GM23338 (cell line): ENCODE data around the gene THOC7. TPM values are rescaled to one million over a fixed set of nuclear protein-coding genes. Genes with fewer than 3 reads are reported as not detected.

ENCODE experiments used
- ATAC-seq: fragments of 200-7000 bp; cut with Tn5 transposase; 3 replicates; pipeline ENCODE4 v1.9.1; 2020
- DNase-seq: peaks from one replicate; pipeline ENCODE4 v3.0.0-alpha.2; 2015; ENCODE audit warnings: low spot score
- H2AFZ ChIP-seq: fragments of 200-600 bp; sonication (generic); 2 replicates; pipeline ENCODE4 v1.8.0; 2016; ENCODE audit warnings: antibody characterized with exemption, mild to moderate bottlenecking, moderate library complexity
- H3F3A ChIP-seq: fragments of 200-600 bp; sonication (generic); replicated peaks from 2 replicates; pipeline ENCODE4 v1.8.0; 2017; ENCODE audit warnings: antibody characterized with exemption, mixed run types, low read depth
- H3K27ac ChIP-seq: fragments of 200-600 bp; sonication (generic); 2 replicates; pipeline ENCODE4 v1.6.1; 2016; ENCODE audit warnings: low read depth
- H3K27me3 ChIP-seq: fragments of 200-600 bp; sonication (generic); 2 replicates; pipeline ENCODE4 v1.8.0; 2016; ENCODE audit warnings: mild to moderate bottlenecking, mixed run types, moderate library complexity; ENCODE audit not compliant: insufficient read depth
- H3K36me3 ChIP-seq: fragments of 200-600 bp; sonication (generic); 2 replicates; pipeline ENCODE4 v1.8.0; 2016; ENCODE audit warnings: mild to moderate bottlenecking; ENCODE audit not compliant: insufficient read depth
- H3K4me1 ChIP-seq: fragments of 200-600 bp; sonication (generic); 2 replicates; pipeline ENCODE4 v1.8.0; 2016; ENCODE audit warnings: mild to moderate bottlenecking, moderate library complexity; ENCODE audit not compliant: insufficient read depth
- H3K4me2 ChIP-seq: fragments of 200-600 bp; sonication (generic); 2 replicates; pipeline ENCODE4 v1.7.1; 2017; ENCODE audit warnings: mixed run types
- H3K4me3 ChIP-seq: fragments of 200-600 bp; sonication (generic); 2 replicates; pipeline ENCODE4 v1.6.1; 2016; ENCODE audit warnings: mixed run types
- H3K79me2 ChIP-seq: fragments of 200-600 bp; sonication (generic); replicated peaks from 2 replicates; pipeline ENCODE4 v1.8.0; 2017; ENCODE audit warnings: mild to moderate bottlenecking; ENCODE audit not compliant: insufficient read depth
- H3K9me2 ChIP-seq: fragments of 200-600 bp; sonication (generic); 2 replicates; pipeline ENCODE4 v1.8.0; 2017; ENCODE audit not compliant: insufficient read depth
- H4K20me1 ChIP-seq: fragments of 200-600 bp; sonication (generic); replicated peaks from 2 replicates; pipeline ENCODE4 v1.8.0; 2017; ENCODE audit warnings: mild to moderate bottlenecking; ENCODE audit not compliant: insufficient read depth
- H3K27ac Mint-ChIP-seq: 2 replicates; pipeline ENCODE4 v1.8.0; 2020; ENCODE audit warnings: inconsistent platforms, mild to moderate bottlenecking, moderate library complexity, mixed read lengths
- H3K27me3 Mint-ChIP-seq: 3 replicates; pipeline ENCODE4 v1.8.0; 2022; ENCODE audit warnings: low read depth, mild to moderate bottlenecking, moderate library complexity, mixed read lengths, inconsistent platforms; ENCODE audit not compliant: insufficient read depth, poor library complexity
- H3K36me3 Mint-ChIP-seq: 3 replicates; pipeline ENCODE4 v1.8.0; 2021; ENCODE audit warnings: low read depth, mild to moderate bottlenecking, inconsistent platforms, moderate library complexity, mixed read lengths
- H3K4me1 Mint-ChIP-seq: 3 replicates; pipeline ENCODE4 v1.8.0; 2020; ENCODE audit warnings: mild to moderate bottlenecking, inconsistent platforms, mixed read lengths
- H3K4me3 Mint-ChIP-seq: 3 replicates; pipeline ENCODE4 v1.8.0; 2021; ENCODE audit warnings: moderate library complexity, mild to moderate bottlenecking, inconsistent platforms, mixed read lengths
- H3K9me3 Mint-ChIP-seq: 3 replicates; pipeline ENCODE4 v1.8.0; 2020; ENCODE audit warnings: moderate library complexity, mild to moderate bottlenecking, inconsistent platforms, mixed read lengths
- CREB1 ChIP-seq: fragments of 250-450 bp; sonication (Bioruptor Pico); IDR thresholded peaks from 2 replicates; pipeline ENCODE4 v1.5.0; 2020; ENCODE audit warnings: low read depth, mild to moderate bottlenecking, moderate library complexity
- CTCF ChIP-seq, 2 experiments: fragments of 200-600 bp in 1 of 2; sonication (generic) in 1 of 2; conservative IDR thresholded peaks; 2 replicates each; pipeline versions ENCODE4 v1.5.1 to v1.6.1; 2016 to 2017; ENCODE audit warnings: antibody characterized with exemption in 2 of 2, low read depth in 2 of 2, mild to moderate bottlenecking in 2 of 2, moderate library complexity in 1 of 2
- ETS1 ChIP-seq: IDR thresholded peaks from 2 replicates; pipeline ENCODE4 v1.6.1; 2016; ENCODE audit warnings: antibody characterized with exemption
- EZH2 ChIP-seq: fragments of 200-600 bp; sonication (generic); IDR thresholded peaks from one replicate; pipeline ENCODE4 v1.8.0; 2017; ENCODE audit warnings: antibody characterized with exemption, mild to moderate bottlenecking, low read depth; ENCODE audit not compliant: unreplicated experiment
- EZH2phosphoT487 ChIP-seq: fragments of 200-600 bp; sonication (generic); IDR thresholded peaks from one replicate; pipeline ENCODE4 v1.8.1; 2018; ENCODE audit warnings: antibody characterized with exemption; ENCODE audit not compliant: unreplicated experiment
- JUNB ChIP-seq: IDR thresholded peaks from one replicate; pipeline ENCODE4 v1.6.1; 2016; ENCODE audit warnings: antibody characterized with exemption; ENCODE audit not compliant: unreplicated experiment
- NANOG ChIP-seq: IDR thresholded peaks from 2 replicates; pipeline ENCODE4 v1.6.1; 2016; ENCODE audit warnings: antibody characterized with exemption, borderline replicate concordance
- POLR2AphosphoS5 ChIP-seq: IDR thresholded peaks from 2 replicates; pipeline ENCODE4 v1.6.1; 2016; ENCODE audit warnings: antibody characterized with exemption, low read depth
- REST ChIP-seq: IDR thresholded peaks from one replicate; pipeline ENCODE4 v1.6.1; 2018; ENCODE audit warnings: antibody characterized with exemption; ENCODE audit not compliant: unreplicated experiment
- STAT1 ChIP-seq: IDR thresholded peaks from one replicate; pipeline ENCODE4 v1.6.1; 2016; ENCODE audit warnings: antibody characterized with exemption; ENCODE audit not compliant: unreplicated experiment
- ZNF114 ChIP-seq: fragments of 250-450 bp; sonication (Bioruptor Pico); IDR thresholded peaks from 2 replicates; pipeline ENCODE4 v1.5.0; 2020; ENCODE audit warnings: mild to moderate bottlenecking, moderate library complexity
- ZNF331 ChIP-seq: fragments of 250-450 bp; sonication (Bioruptor Pico); IDR thresholded peaks from 2 replicates; pipeline ENCODE4 v1.5.0; 2020; ENCODE audit warnings: low read depth, mild to moderate bottlenecking, moderate library complexity
- ZNF462 ChIP-seq: fragments of 250-450 bp; sonication (Bioruptor Pico); IDR thresholded peaks from 2 replicates; pipeline ENCODE4 v1.5.0; 2020; ENCODE audit warnings: mild to moderate bottlenecking, moderate library complexity
- polyA plus RNA-seq: library from polyadenylated mRNA; unstranded; fragments of >200 nt; fragmentation: Nextera tagmentation; extraction: Ambion mirVana; gene quantifications from 2 replicates; pipeline ENCODE4 v1.2.1, GENCODE V29; 2016
- total RNA-seq: library from RNA; depleted of rRNA; stranded (reverse); fragments of >200 nt; shearing (Covaris generic); gene quantifications from 2 replicates; pipeline ENCODE4 v1.2.3, GENCODE V29; 2014

THOC7 gene
- total and polyA plus RNA-seq, 2 experiments from 2014 or later, result 53.9 to 166 TPM

- ATAC-seq, result no peak
- H3K36me3 Mint-ChIP-seq, result no peaks in the 10 kb centered on the region
- peaks cover 21% of the 10 kb centered on the region for H3K4me1 ChIP-seq
- no peak overlapping the region for H2AFZ ChIP-seq
- H3F3A ChIP-seq, result no peaks in the 10 kb centered on the region
- no peak overlapping the region for H3K4me3 Mint-ChIP-seq
- no peaks in the 10 kb centered on the region for H3K27me3 Mint-ChIP-seq
- H3K27me3 ChIP-seq, result no peaks in the 10 kb centered on the region
- H4K20me1 ChIP-seq, result no peaks in the 10 kb centered on the region; the same call in 1 of the 2 replicates
- no peaks in the 10 kb centered on the region for H3K9me2 ChIP-seq
- no peaks in the 10 kb centered on the region for H3K9me3 Mint-ChIP-seq
- H3K36me3 ChIP-seq, result no peaks in the 10 kb centered on the region
- TF ChIP-seq POLR2AphosphoS5, result no peak
- TF ChIP-seq NANOG, result no peak
- no peak for TF ChIP-seq ETS1
- TF ChIP-seq STAT1, result no peak
- TF ChIP-seq ZNF114 (CRISPR knock-in tag), result no peak
- TF ChIP-seq CTCF (conservative IDR thresholded peaks at IDR 0.05; ENCODE audit: low read depth in 2 of 2), result no peak
- TF ChIP-seq JUNB, result no peak
- no peak for TF ChIP-seq EZH2
- TF ChIP-seq EZH2phosphoT487, result no peak
- no peak for TF ChIP-seq REST
- no peak for TF ChIP-seq CREB1
- no peak for TF ChIP-seq ZNF331 (CRISPR knock-in tag)
- TF ChIP-seq ZNF462 (CRISPR knock-in tag), result no peak
- no peak for DNase-seq
- no peak overlapping the region for H3K4me2 ChIP-seq
- no peak overlapping the region; the same call in 1 of the 2 replicates for H3K27ac Mint-ChIP-seq
- H3K4me3 ChIP-seq, result no peak overlapping the region
- peaks cover 91% of the 10 kb centered on the region for H3K79me2 ChIP-seq
- H3K4me1 Mint-ChIP-seq, result peaks cover 40% of the 10 kb centered on the region
- no peak overlapping the region for H3K27ac ChIP-seq
These were observed 12.7 kb upstream of the THOC7 start for GRCh38 chr3:63876260-63876659.
